Natural killer cell (primary cell): ENCODE data around the gene CYP4F3. TPM values are rescaled to one million over a fixed set of nuclear protein-coding genes. Genes with fewer than 3 reads are reported as not detected.

Experiments
- ATAC-seq, 3 donors: fragments of 150-1000 bp in 2 of 3; fragments of 200-7000 bp in 1 of 3; cut with Tn5 transposase; 1 replicate in 1 of 3; 2 replicates in 2 of 3; pipeline ENCODE4 v1.10.0; 2021; ENCODE audit warnings: mild to moderate bottlenecking in 2 of 3, moderate library complexity in 2 of 3
- DNase-seq, 2 donors: peaks; one replicate each; pipeline versions ENCODE4 v3.0.0 to v3.0.0-alpha.2; 2013 to 2021; ENCODE audit warnings: mixed read lengths in 1 of 2
- H3K27ac ChIP-seq: one replicate; pipeline ENCODE4 v1.5.1; 2013; ENCODE audit warnings: mild to moderate bottlenecking, low read length
- H3K27me3 ChIP-seq: one replicate; pipeline ENCODE4 v1.6.1; 2013; ENCODE audit warnings: low read length; ENCODE audit not compliant: control insufficient read depth, insufficient read depth
- H3K36me3 ChIP-seq: one replicate; pipeline ENCODE4 v1.6.1; 2013; ENCODE audit warnings: low read length; ENCODE audit not compliant: control insufficient read depth, insufficient read depth
- H3K4me1 ChIP-seq: one replicate; pipeline ENCODE4 v1.6.1; 2013; ENCODE audit warnings: low read length; ENCODE audit not compliant: control insufficient read depth, insufficient read depth
- H3K4me3 ChIP-seq: one replicate; pipeline ENCODE4 v1.5.1; 2013; ENCODE audit warnings: low read length
- H3K9me3 ChIP-seq: one replicate; pipeline ENCODE4 v1.6.1; 2013; ENCODE audit warnings: low read length; ENCODE audit not compliant: control insufficient read depth, insufficient read depth
- H3K27ac Mint-ChIP-seq, 2 donors: one replicate each; pipeline ENCODE4 v1.8.0; 2022; ENCODE audit warnings: mild to moderate bottlenecking in 2 of 2, mixed read lengths in 2 of 2, moderate library complexity in 1 of 2
- H3K27me3 Mint-ChIP-seq, 2 donors: one replicate each; pipeline ENCODE4 v1.8.0; 2022; ENCODE audit warnings: low read depth in 2 of 2, mixed read lengths in 2 of 2
- H3K36me3 Mint-ChIP-seq: one replicate; pipeline ENCODE4 v1.8.0; 2022; ENCODE audit warnings: mixed read lengths
- H3K4me1 Mint-ChIP-seq, 2 donors: one replicate each; pipeline ENCODE4 v1.8.0; 2022; ENCODE audit warnings: mixed read lengths in 2 of 2
- H3K4me3 Mint-ChIP-seq: one replicate; pipeline ENCODE4 v1.8.0; 2022; ENCODE audit warnings: mild to moderate bottlenecking, moderate library complexity, mixed read lengths
- H3K9me3 Mint-ChIP-seq, 2 donors: one replicate each; pipeline ENCODE4 v1.8.0; 2022; ENCODE audit warnings: mixed read lengths in 2 of 2
- WGBS: methylation state at CpG from one replicate; pipeline ENCODE4 v1.1.7; 2013; ENCODE audit warnings: missing lambda C conversion rate; ENCODE audit not compliant: insufficient coverage; 5-methylcytosine and 5-hydroxymethylcytosine counted together
- intact Hi-C: fragments of 100-400 bp; cut with micrococcal nuclease; formaldehyde crosslinking; loops from one replicate; pipeline ENCODE4 v1.14.2; 2022
- total RNA-seq, 4 donors: library from RNA; stranded (reverse); fragments of 120-200 nt in 1 of 4; gene quantifications; one replicate each; pipeline versions ENCODE4 v1.2.3 to v1.2.4, GENCODE V29; 2013 to 2022
- TF ChIP-seq, protein P1 (sequence below): fragments of 200-600 bp; IDR thresholded peaks from one replicate; pipeline ENCODE4 v1.8.0; 2022; ENCODE audit warnings: antibody characterized with exemption

The CYP4F3 gene
- total RNA-seq, 3 donors from 2014 or later (not counting 1 experiment from before 2014, with no cell fraction given) = 0.07 to 3.4 TPM; not detected in 1

DNA sequence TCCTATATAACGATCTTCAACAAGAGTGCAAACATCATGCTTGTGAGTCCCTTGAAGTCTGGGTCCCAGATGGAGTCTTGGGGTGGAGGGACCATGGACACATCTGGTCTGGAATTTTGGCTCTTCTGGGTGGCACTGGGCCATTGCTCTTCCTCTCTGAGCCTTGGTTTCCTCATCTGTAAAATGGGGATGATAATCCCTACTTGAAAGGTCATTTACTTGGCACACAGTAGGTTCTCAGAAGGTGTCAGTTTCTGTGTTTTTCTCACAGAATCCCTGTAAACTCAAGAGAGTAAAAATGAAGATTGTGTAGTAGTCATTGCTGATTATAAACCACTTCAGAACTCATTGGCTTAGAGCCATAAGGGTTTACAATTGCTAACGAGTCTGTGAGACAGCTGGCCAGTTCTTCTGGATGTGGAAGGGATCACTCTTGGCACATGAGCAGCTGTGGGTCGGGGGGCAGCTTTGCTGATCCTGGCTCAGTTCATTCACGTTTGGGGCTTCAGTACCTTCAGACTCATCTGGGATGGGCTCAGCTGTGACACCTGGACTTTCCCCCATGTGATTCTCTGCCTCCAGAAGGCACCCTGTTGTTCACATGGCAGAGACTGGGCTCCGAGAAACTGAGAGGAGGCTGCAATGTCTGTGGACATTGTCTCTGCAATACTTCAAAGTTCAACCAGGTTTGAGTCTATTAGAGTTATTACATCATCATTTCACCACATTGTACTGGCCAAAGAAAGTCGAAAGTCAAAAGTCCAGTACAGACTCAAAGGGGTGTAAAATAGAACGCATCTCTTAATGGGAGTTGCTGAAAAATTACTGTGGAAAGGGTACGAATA, 40.0 kb downstream of the CYP4F3 start:
- H3K9me3 ChIP-seq = no peaks in the 10 kb centered on the region
- Mint-ChIP-seq H3K4me3 (no peak overlapping the region), H3K36me3 (no peaks in the 10 kb centered on the region), H3K27me3 (peaks cover 24 to 38% of the 10 kb centered on the region in 2 donors), H3K9me3 (peaks cover 0 to 7% of the 10 kb centered on the region in 2 donors), H3K4me1 (no peaks in the 10 kb centered on the region), H3K27ac (no peak overlapping the region)
- ATAC-seq (no peak), DNase-seq (no peak)
- 54% methylated on average over 8 of the region's 8 CpGs for WGBS
- no peaks in the 10 kb centered on the region for H3K27me3 ChIP-seq
- H3K27ac ChIP-seq = no peak overlapping the region
- intact Hi-C loops = no loop called here
- H3K4me3 ChIP-seq = no peak overlapping the region
- H3K4me1 ChIP-seq = no peaks in the 10 kb centered on the region
- TF ChIP-seq, protein P1, sequence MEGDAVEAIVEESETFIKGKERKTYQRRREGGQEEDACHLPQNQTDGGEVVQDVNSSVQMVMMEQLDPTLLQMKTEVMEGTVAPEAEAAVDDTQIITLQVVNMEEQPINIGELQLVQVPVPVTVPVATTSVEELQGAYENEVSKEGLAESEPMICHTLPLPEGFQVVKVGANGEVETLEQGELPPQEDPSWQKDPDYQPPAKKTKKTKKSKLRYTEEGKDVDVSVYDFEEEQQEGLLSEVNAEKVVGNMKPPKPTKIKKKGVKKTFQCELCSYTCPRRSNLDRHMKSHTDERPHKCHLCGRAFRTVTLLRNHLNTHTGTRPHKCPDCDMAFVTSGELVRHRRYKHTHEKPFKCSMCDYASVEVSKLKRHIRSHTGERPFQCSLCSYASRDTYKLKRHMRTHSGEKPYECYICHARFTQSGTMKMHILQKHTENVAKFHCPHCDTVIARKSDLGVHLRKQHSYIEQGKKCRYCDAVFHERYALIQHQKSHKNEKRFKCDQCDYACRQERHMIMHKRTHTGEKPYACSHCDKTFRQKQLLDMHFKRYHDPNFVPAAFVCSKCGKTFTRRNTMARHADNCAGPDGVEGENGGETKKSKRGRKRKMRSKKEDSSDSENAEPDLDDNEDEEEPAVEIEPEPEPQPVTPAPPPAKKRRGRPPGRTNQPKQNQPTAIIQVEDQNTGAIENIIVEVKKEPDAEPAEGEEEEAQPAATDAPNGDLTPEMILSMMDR = no peak
- no peaks in the 10 kb centered on the region for H3K36me3 ChIP-seq

DNA sequence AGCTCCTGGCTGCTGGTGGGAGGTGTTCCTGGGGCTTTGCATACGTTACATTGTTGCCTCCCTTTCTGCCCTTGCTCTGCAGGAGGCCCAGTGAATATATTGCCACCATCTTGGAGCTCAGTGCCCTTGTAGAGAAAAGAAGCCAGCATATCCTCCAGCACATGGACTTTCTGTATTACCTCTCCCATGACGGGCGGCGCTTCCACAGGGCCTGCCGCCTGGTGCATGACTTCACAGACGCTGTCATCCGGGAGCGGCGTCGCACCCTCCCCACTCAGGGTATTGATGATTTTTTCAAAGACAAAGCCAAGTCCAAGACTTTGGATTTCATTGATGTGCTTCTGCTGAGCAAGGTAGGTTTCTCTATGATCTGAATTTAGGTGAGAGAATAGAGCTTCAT, 42.7 kb downstream of the CYP4F3 start:
- no peaks in the 10 kb centered on the region for H3K27me3 ChIP-seq
- no peak overlapping the region for H3K27ac ChIP-seq
- ATAC-seq (no peak), DNase-seq (no peak)
- H3K27me3 Mint-ChIP-seq = peaks cover 22 to 52% of the 10 kb centered on the region in 2 donors
- TF ChIP-seq, protein P1 = no peak
- H3K9me3 ChIP-seq = no peaks in the 10 kb centered on the region
- H3K36me3 ChIP-seq = no peaks in the 10 kb centered on the region
- 82% methylated on average over 10 of the region's 10 CpGs for WGBS
- peaks cover 3% of the 10 kb centered on the region for H3K36me3 Mint-ChIP-seq
- H3K4me3 Mint-ChIP-seq = no peak overlapping the region
- intact Hi-C loops = no loop called here
- no peaks in the 10 kb centered on the region for H3K4me1 Mint-ChIP-seq
- H3K4me1 ChIP-seq = no peaks in the 10 kb centered on the region
- H3K4me3 ChIP-seq = no peak overlapping the region
- H3K27ac Mint-ChIP-seq = no peak overlapping the region
- peaks cover 0 to 2% of the 10 kb centered on the region in 2 donors for H3K9me3 Mint-ChIP-seq

DNA sequence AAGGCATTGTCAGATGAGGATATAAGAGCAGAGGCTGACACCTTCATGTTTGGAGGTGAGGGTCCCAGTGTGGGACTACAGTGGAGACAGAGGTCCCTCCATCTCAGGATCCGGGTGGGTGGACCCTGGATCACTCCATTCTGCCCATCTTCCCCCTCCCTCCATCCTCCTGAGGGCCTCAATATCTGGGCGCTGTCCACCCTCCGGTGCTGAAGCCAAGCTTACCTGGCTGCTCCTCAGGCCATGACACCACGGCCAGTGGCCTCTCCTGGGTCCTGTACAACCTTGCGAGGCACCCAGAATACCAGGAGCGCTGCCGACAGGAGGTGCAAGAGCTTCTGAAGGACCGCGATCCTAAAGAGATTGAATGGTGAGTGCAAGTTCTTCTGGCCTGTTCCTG, 44.1 kb downstream of the CYP4F3 start:
- intact Hi-C loops = no loop called here
- WGBS = 29% methylated on average over 9 of the region's 9 CpGs
- TF ChIP-seq, protein P1 = no peak
- Histone ChIP-seq H3K27ac (no peak overlapping the region), H3K27me3 (no peaks in the 10 kb centered on the region), H3K9me3 (no peaks in the 10 kb centered on the region), H3K4me3 (no peak overlapping the region), H3K36me3 (no peaks in the 10 kb centered on the region), H3K4me1 (no peaks in the 10 kb centered on the region)
- Mint-ChIP-seq H3K9me3 (peaks cover 0 to 2% of the 10 kb centered on the region in 2 donors), H3K27me3 (peaks cover 22 to 56% of the 10 kb centered on the region in 2 donors), H3K4me1 (no peaks in the 10 kb centered on the region), H3K27ac (no peak overlapping the region), H3K4me3 (no peak overlapping the region), H3K36me3 (peaks cover 5% of the 10 kb centered on the region)
- ATAC-seq (no peak), DNase-seq (no peak)
